Fibroblast of lung (primary cell): Measurements from ENCODE around the gene CYP4V2. TPM values are rescaled to one million over a fixed set of nuclear protein-coding genes. Genes with fewer than 3 reads are reported as not detected.

Experiments
- DNase-seq, 2 donors: peaks; one replicate each; pipeline versions ENCODE4 v3.0.0 to v3.0.0-alpha.2; 2010; ENCODE audit warnings: low read depth in 2 of 2
- H2AFZ ChIP-seq: 2 replicates; pipeline ENCODE4 v1.5.1; 2012; ENCODE audit warnings: low read length, control low read depth, inconsistent platforms
- H3K27ac ChIP-seq: 2 replicates; pipeline ENCODE4 v1.5.1; 2011; ENCODE audit warnings: low read length, control low read depth; ENCODE audit not compliant: insufficient read depth
- H3K27me3 ChIP-seq: 2 replicates; pipeline ENCODE4 v1.5.1; 2011; ENCODE audit warnings: mild to moderate bottlenecking, low read length; ENCODE audit not compliant: control insufficient read depth, insufficient read depth
- H3K36me3 ChIP-seq: 2 replicates; pipeline ENCODE4 v1.5.1; 2011; ENCODE audit warnings: low read length; ENCODE audit not compliant: control insufficient read depth, insufficient read depth
- H3K4me1 ChIP-seq: 2 replicates; pipeline ENCODE4 v1.5.1; 2011; ENCODE audit warnings: low read length; ENCODE audit not compliant: control insufficient read depth, insufficient read depth; ENCODE audit errors: extremely low read depth
- H3K4me2 ChIP-seq: 2 replicates; pipeline ENCODE4 v1.5.1; 2011; ENCODE audit warnings: low read length, control low read depth; ENCODE audit not compliant: insufficient read depth; ENCODE audit errors: extremely low read depth
- H3K4me3 ChIP-seq, 4 experiments: fragments of 200-600 bp in 1 of 4; sonication (generic) in 1 of 4; replicated peaks in 1 of 4; 2 replicates each; pipeline ENCODE4 v1.5.1; 2011 to 2016; ENCODE audit warnings: low read length in 4 of 4, low read depth in 3 of 4, mild to moderate bottlenecking in 3 of 4, control low read depth in 2 of 4, inconsistent platforms in 1 of 4, mixed read lengths in 1 of 4; ENCODE audit not compliant: insufficient read depth in 1 of 4; ENCODE audit errors: control extremely low read depth in 1 of 4
- H3K79me2 ChIP-seq: 2 replicates; pipeline ENCODE4 v1.5.1; 2012; ENCODE audit warnings: mild to moderate bottlenecking, low read length, inconsistent platforms; ENCODE audit not compliant: control insufficient read depth, insufficient read depth
- H3K9ac ChIP-seq: 2 replicates; pipeline ENCODE4 v1.5.1; 2011; ENCODE audit warnings: mild to moderate bottlenecking, low read length, control low read depth; ENCODE audit not compliant: insufficient read depth
- H3K9me3 ChIP-seq: 2 replicates; pipeline ENCODE4 v1.5.1; 2012; ENCODE audit warnings: low read depth, low read length; ENCODE audit not compliant: control insufficient read depth, insufficient read depth
- H4K20me1 ChIP-seq: 2 replicates; pipeline ENCODE4 v1.5.1; 2011; ENCODE audit warnings: low read length; ENCODE audit not compliant: control insufficient read depth, insufficient read depth; ENCODE audit errors: extremely low read depth
- CTCF ChIP-seq, 2 donors: IDR thresholded peaks in 1 of 2; conservative IDR thresholded peaks in 1 of 2; 1 replicate in 1 of 2; 2 replicates in 1 of 2; pipeline ENCODE4 v1.5.1; 2011 to 2012; ENCODE audit warnings: low read length in 2 of 2, control low read depth in 1 of 2, inconsistent platforms in 1 of 2, low read depth in 1 of 2, mild to moderate bottlenecking in 1 of 2
- EZH2 ChIP-seq: IDR thresholded peaks from 2 replicates; pipeline ENCODE4 v1.5.1; 2012; ENCODE audit warnings: low read length, control low read depth, mild to moderate bottlenecking; ENCODE audit errors: missing control alignments
- polyA plus RNA-seq, 2 donors: library from polyadenylated mRNA; depleted of rRNA in 1 of 2; stranded (reverse) in 1 of 2; unstranded in 1 of 2; fragments of >200 nt; gene quantifications; 2 replicates each; pipeline ENCODE4 v1.2.1, GENCODE V29; 2011 to 2012; ENCODE audit warnings: missing spikeins in 1 of 2
- total RNA-seq: library from RNA; depleted of rRNA; stranded (reverse); fragments of >200 nt; gene quantifications from 2 replicates; pipeline ENCODE4 v1.2.1, GENCODE V29; 2014

Gene CYP4V2
- total and polyA plus RNA-seq, 2 donors (not counting 1 experiment from before 2014, with no cell fraction given), result 17.2 to 37.8 TPM

DNA sequence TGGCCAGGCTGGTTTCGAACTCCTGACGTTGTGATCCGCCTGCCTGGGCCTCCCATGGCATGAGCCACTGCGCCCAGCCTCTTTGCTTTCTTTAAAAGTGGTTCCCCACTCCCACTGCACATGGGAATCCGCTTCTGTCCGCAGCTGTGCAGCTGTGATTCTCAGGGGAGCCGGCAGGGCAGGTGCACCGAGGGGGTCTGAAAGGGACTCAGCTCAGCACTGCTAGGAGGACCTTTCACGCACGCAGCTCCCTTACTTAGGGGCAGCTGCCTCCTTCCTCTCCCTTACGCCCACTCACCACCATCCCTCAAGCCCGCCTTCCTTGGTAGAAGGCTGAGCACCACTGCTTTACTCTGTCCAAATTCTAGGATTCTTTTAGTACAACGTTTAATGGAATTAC is 40.4 kb upstream of the CYP4V2 start:
- Histone ChIP-seq H3K4me2 (no peak overlapping the region), H4K20me1 (no peaks in the 10 kb centered on the region), H3K9ac (no peak overlapping the region), H3K4me1 (no peaks in the 10 kb centered on the region), H3K4me3 (no peak overlapping the region), H3K9me3 (no peaks in the 10 kb centered on the region), H3K27ac (no peak overlapping the region), H3K36me3 (no peaks in the 10 kb centered on the region), H3K79me2 (no peaks in the 10 kb centered on the region), H2AFZ (no peak overlapping the region), H3K27me3 (no peaks in the 10 kb centered on the region)
- no peak for DNase-seq
- TF ChIP-seq EZH2 (no peak), CTCF (conservative IDR thresholded peaks at IDR 0.05 in 1 of 2, IDR thresholded peaks at IDR 0.05 in 1 of 2; ENCODE audit: low read depth in 1 of 2, low read length in 2 of 2) (no peak)

DNA sequence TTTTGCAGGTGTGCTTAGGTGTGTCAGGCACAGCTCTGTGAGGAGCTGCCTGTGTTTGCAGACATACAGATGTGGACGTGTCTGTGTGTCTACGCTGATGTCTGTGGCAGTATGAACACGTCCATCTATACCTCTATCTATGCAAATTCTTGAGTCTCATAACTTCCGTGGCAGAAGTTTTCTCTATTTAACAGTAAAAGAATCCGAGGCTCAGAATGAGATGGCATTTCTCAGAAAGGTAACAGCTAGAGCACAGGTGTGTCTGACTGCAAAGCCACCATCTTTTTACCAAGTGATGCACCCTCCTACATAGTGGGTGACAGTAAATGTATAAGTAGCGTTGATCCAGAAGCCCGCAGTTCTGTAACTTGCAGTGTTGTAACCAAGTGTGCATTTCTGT is 39.9 kb upstream of the CYP4V2 start:
- H3K27me3 ChIP-seq, result no peaks in the 10 kb centered on the region
- no peak overlapping the region for H2AFZ ChIP-seq
- H3K4me2 ChIP-seq, result no peak overlapping the region
- H4K20me1 ChIP-seq, result no peaks in the 10 kb centered on the region
- H3K79me2 ChIP-seq, result no peaks in the 10 kb centered on the region
- H3K36me3 ChIP-seq, result no peaks in the 10 kb centered on the region
- DNase-seq, result no peak
- H3K27ac ChIP-seq, result no peak overlapping the region
- H3K4me1 ChIP-seq, result no peaks in the 10 kb centered on the region
- H3K9me3 ChIP-seq, result no peaks in the 10 kb centered on the region
- TF ChIP-seq CTCF (conservative IDR thresholded peaks at IDR 0.05 in 1 of 2, IDR thresholded peaks at IDR 0.05 in 1 of 2; ENCODE audit: low read depth in 1 of 2, low read length in 2 of 2), result no peak
- no peak for TF ChIP-seq EZH2
- H3K9ac ChIP-seq, result no peak overlapping the region
- H3K4me3 ChIP-seq, result no peak overlapping the region

- no peak overlapping the region for H3K4me3 ChIP-seq
- TF ChIP-seq EZH2 (no peak), CTCF (conservative IDR thresholded peaks at IDR 0.05 in 1 of 2, IDR thresholded peaks at IDR 0.05 in 1 of 2; ENCODE audit: low read depth in 1 of 2, low read length in 2 of 2) (no peak)
- no peaks in the 10 kb centered on the region for H4K20me1 ChIP-seq
- H3K9ac ChIP-seq, result no peak overlapping the region
- no peaks in the 10 kb centered on the region for H3K79me2 ChIP-seq
- H3K36me3 ChIP-seq, result no peaks in the 10 kb centered on the region
- no peaks in the 10 kb centered on the region for H3K27me3 ChIP-seq
- no peak for DNase-seq
- H3K4me2 ChIP-seq, result no peak overlapping the region
- H3K27ac ChIP-seq, result no peak overlapping the region
- H2AFZ ChIP-seq, result peak overlapping the region; percentile 57
- no peaks in the 10 kb centered on the region for H3K9me3 ChIP-seq
- no peaks in the 10 kb centered on the region for H3K4me1 ChIP-seq
Measured at GRCh38 chr4:186158021-186158813, 33.1 kb upstream of the CYP4V2 start.
